CD4-positive, alpha-beta T cell (primary cell): ENCODE measurements around the gene THPO. TPM values are rescaled to one million over a fixed set of nuclear protein-coding genes. Genes with fewer than 3 reads are reported as not detected.
"Not testable (repeated sequence)": the region's sequence is repeated elsewhere in the genome, so short reads cannot be mapped to it uniquely, and the experiment has no call there.

Experiments
- ATAC-seq: fragments of 200-7000 bp; cut with Tn5 transposase; one replicate; pipeline ENCODE4 v1.10.0; 2022; ENCODE audit warnings: mild to moderate bottlenecking; ENCODE audit not compliant: poor library complexity
- CTCF ChIA-PET: fragments of 350-600 bp; sonication (Branson Sonifier 250); formaldehyde crosslinking; loops from one replicate; lab custom pipeline; 2021; ENCODE audit warnings: antibody characterized with exemption, inconsistent platforms; lab: Charles Lee
- POLR2A ChIA-PET: fragments of 350-600 bp; sonication (Branson Sonifier 250); formaldehyde crosslinking; loops from one replicate; lab custom pipeline; 2021; ENCODE audit warnings: antibody characterized with exemption, inconsistent platforms; lab: Charles Lee
- DNase-seq, 14 experiments: peaks; one replicate each; pipeline ENCODE4 v3.0.0-alpha.2; 2013 to 2020; ENCODE audit warnings: mixed read lengths in 2 of 14
- H3K27ac ChIP-seq, 2 donors: one replicate each; pipeline versions ENCODE4 v1.5.1 to v1.7.0; 2013; ENCODE audit warnings: low read length in 2 of 2, low read depth in 1 of 2, mild to moderate bottlenecking in 1 of 2
- H3K27me3 ChIP-seq, 2 experiments: 1 replicate in 1 of 2; 2 replicates in 1 of 2; pipeline versions ENCODE4 v1.6.1 to v1.7.0; 2013; ENCODE audit warnings: low read length in 2 of 2, control low read depth in 1 of 2, mild to moderate bottlenecking in 1 of 2, moderate library complexity in 1 of 2; ENCODE audit not compliant: insufficient read depth in 2 of 2, control insufficient read depth in 1 of 2
- H3K36me3 ChIP-seq: one replicate; pipeline ENCODE4 v1.6.1; 2013; ENCODE audit warnings: low read length, control low read depth; ENCODE audit not compliant: insufficient read depth
- H3K4me1 ChIP-seq: one replicate; pipeline ENCODE4 v1.6.1; 2013; ENCODE audit warnings: low read length, control low read depth; ENCODE audit not compliant: insufficient read depth
- H3K4me3 ChIP-seq: one replicate; pipeline ENCODE4 v1.5.1; 2013; ENCODE audit warnings: mild to moderate bottlenecking, low read length, moderate library complexity
- H3K9me3 ChIP-seq, 2 experiments: 1 replicate in 1 of 2; 2 replicates in 1 of 2; pipeline versions ENCODE4 v1.6.1 to v1.7.0; 2013; ENCODE audit warnings: low read length in 2 of 2, mild to moderate bottlenecking in 2 of 2, control low read depth in 1 of 2, moderate library complexity in 1 of 2; ENCODE audit not compliant: control insufficient read depth in 1 of 2, insufficient read depth in 1 of 2
- H3K27ac Mint-ChIP-seq: one replicate; pipeline ENCODE4 v1.8.0; 2020; ENCODE audit warnings: mixed read lengths
- H3K27me3 Mint-ChIP-seq: one replicate; pipeline ENCODE4 v1.8.0; 2021; ENCODE audit warnings: mixed read lengths
- H3K36me3 Mint-ChIP-seq: one replicate; pipeline ENCODE4 v1.8.0; 2021; ENCODE audit warnings: low read depth, mixed read lengths
- H3K4me1 Mint-ChIP-seq: one replicate; pipeline ENCODE4 v1.8.0; 2021; ENCODE audit warnings: low read depth, mixed read lengths
- H3K4me3 Mint-ChIP-seq: one replicate; pipeline ENCODE4 v1.8.0; 2020; ENCODE audit warnings: mild to moderate bottlenecking, mixed read lengths
- H3K9me3 Mint-ChIP-seq: one replicate; pipeline ENCODE4 v1.8.0; 2020; ENCODE audit warnings: mixed read lengths
- intact Hi-C, 2 experiments: fragments of 100-400 bp; cut with DNase I in 1 of 2; cut with micrococcal nuclease in 1 of 2; formaldehyde crosslinking; loops; one replicate each; pipeline versions ENCODE4 v1.15.1 to v1.9.0; 2023 to 2025; cut with DNase I, micrococcal nuclease
- total RNA-seq, 174 experiments: library from RNA in 2 of 174; stranded (reverse) in 2 of 174; gene quantifications; one replicate each; pipeline ENCODE4 v1.2.3 and lab custom pipeline; 2021 to 2026
- TF ChIP-seq, protein P1 (sequence below): fragments of 200-600 bp; IDR thresholded peaks from one replicate; pipeline ENCODE4 v1.8.0; 2022; ENCODE audit warnings: antibody characterized with exemption, mild to moderate bottlenecking

THPO gene
- total RNA-seq, 2 experiments from 2014 or later, result not detected

DNA sequence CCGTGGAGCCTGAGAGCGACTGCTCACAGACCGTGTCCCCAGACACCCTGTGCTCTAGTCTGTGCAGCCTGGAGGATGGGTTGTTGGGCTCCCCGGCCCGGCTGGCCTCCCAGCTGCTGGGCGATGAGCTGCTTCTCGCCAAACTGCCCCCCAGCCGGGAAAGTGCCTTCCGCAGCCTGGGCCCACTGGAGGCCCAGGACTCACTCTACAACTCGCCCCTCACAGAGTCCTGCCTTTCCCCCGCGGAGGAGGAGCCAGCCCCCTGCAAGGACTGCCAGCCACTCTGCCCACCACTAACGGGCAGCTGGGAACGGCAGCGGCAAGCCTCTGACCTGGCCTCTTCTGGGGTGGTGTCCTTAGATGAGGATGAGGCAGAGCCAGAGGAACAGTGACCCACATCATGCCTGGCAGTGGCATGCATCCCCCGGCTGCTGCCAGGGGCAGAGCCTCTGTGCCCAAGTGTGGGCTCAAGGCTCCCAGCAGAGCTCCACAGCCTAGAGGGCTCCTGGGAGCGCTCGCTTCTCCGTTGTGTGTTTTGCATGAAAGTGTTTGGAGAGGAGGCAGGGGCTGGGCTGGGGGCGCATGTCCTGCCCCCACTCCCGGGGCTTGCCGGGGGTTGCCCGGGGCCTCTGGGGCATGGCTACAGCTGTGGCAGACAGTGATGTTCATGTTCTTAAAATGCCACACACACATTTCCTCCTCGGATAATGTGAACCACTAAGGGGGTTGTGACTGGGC is 33.3 kb downstream of the THPO start:
- Mint-ChIP-seq H3K4me3 (no peak overlapping the region), H3K36me3 (peaks cover 22% of the 10 kb centered on the region), H3K27me3 (no peaks in the 10 kb centered on the region), H3K9me3 (no peaks in the 10 kb centered on the region), H3K4me1 (no peaks in the 10 kb centered on the region), H3K27ac (no peak overlapping the region)
- H3K27ac ChIP-seq, result no peak overlapping the region
- peaks cover 10% of the 10 kb centered on the region for H3K36me3 ChIP-seq
- H3K9me3 ChIP-seq, result no peaks in the 10 kb centered on the region
- ATAC-seq, result no peak
- H3K27me3 ChIP-seq, result no peaks in the 10 kb centered on the region
- ChIA-PET CTCF (no interaction called here), POLR2A (no interaction called here)
- H3K4me3 ChIP-seq, result no peak overlapping the region
- intact Hi-C loops, result no loop called here
- TF ChIP-seq, protein P1, sequence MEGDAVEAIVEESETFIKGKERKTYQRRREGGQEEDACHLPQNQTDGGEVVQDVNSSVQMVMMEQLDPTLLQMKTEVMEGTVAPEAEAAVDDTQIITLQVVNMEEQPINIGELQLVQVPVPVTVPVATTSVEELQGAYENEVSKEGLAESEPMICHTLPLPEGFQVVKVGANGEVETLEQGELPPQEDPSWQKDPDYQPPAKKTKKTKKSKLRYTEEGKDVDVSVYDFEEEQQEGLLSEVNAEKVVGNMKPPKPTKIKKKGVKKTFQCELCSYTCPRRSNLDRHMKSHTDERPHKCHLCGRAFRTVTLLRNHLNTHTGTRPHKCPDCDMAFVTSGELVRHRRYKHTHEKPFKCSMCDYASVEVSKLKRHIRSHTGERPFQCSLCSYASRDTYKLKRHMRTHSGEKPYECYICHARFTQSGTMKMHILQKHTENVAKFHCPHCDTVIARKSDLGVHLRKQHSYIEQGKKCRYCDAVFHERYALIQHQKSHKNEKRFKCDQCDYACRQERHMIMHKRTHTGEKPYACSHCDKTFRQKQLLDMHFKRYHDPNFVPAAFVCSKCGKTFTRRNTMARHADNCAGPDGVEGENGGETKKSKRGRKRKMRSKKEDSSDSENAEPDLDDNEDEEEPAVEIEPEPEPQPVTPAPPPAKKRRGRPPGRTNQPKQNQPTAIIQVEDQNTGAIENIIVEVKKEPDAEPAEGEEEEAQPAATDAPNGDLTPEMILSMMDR, result no peak
- no peak for DNase-seq
- no peaks in the 10 kb centered on the region for H3K4me1 ChIP-seq

DNA sequence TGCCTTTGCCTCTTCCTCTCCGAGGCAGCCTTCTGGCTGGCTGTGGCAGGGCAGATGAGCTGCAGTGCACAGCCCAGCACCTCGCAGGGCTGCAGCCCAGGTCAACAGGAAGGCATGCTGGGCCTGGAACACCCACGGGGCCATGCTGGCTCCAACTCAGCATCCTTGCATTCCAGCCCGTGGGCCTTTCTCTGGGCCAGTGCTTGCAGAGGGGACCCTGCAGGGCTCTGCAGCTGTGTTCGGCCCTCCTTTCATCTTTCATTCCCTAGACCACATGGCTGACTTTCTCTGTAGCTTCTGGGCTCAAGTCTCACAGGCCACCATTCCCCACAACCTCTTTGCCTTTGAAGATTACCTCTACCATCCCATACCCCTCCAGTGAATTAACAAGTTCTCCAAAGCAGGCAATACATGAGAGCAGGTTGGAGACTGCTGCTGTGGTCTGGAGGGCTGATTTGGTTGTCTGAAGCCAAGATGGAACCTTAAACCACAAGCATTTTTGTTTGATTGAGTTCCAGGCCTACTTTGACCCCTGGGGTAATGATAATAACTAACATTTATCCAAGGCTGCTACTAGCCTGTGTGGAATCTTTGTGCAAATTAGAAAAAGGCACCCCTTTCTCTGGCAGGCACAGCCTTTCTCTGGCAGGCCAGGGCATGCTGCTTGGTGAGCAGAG is 34.7 kb downstream of the THPO start:
- H3K27me3 ChIP-seq, result no peaks in the 10 kb centered on the region
- Mint-ChIP-seq H3K4me1 (peaks cover 6% of the 10 kb centered on the region), H3K27me3 (no peaks in the 10 kb centered on the region), H3K27ac (no peak overlapping the region), H3K4me3 (no peak overlapping the region), H3K9me3 (no peaks in the 10 kb centered on the region), H3K36me3 (peaks cover 22% of the 10 kb centered on the region)
- DNase-seq (no peak), ATAC-seq (no peak)
- CTCF ChIA-PET, result no interaction called here
- H3K9me3 ChIP-seq, result no peaks in the 10 kb centered on the region
- H3K4me3 ChIP-seq, result no peak overlapping the region
- intact Hi-C loops, result no loop called here
- H3K4me1 ChIP-seq, result peaks cover 6% of the 10 kb centered on the region
- TF ChIP-seq, protein P1, result no peak
- H3K27ac ChIP-seq, result no peak overlapping the region
- POLR2A ChIA-PET, result no interaction called here
- H3K36me3 ChIP-seq, result peaks cover 10% of the 10 kb centered on the region

DNA sequence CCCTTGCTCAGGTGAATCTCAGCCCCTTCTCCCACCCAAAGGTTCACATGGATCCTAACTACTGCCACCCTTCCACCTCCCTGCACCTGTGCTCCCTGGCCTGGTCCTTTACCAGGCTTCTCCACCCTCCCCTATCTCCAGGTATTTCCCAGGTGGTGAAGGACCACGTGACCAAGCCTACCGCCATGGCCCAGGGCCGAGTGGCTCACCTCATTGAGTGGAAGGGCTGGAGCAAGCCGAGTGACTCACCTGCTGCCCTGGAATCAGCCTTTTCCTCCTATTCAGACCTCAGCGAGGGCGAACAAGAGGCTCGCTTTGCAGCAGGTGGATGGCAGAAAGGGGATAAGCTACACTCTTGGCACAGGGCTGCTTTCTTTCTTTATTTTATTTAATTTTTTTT is 36.1 kb downstream of the THPO start:
- H3K27me3 ChIP-seq, result no peaks in the 10 kb centered on the region
- H3K9me3 ChIP-seq, result no peaks in the 10 kb centered on the region
- H3K4me3 Mint-ChIP-seq, result no peak overlapping the region
- no peak overlapping the region for H3K27ac Mint-ChIP-seq
- no peaks in the 10 kb centered on the region for H3K9me3 Mint-ChIP-seq
- H3K4me1 ChIP-seq, result peaks cover 18% of the 10 kb centered on the region
- no peak overlapping the region for H3K4me3 ChIP-seq
- no peak for DNase-seq
- ChIA-PET POLR2A (no interaction called here), CTCF (no interaction called here)
- TF ChIP-seq, protein P1, result no peak
- H3K27me3 Mint-ChIP-seq, result no peaks in the 10 kb centered on the region
- peaks cover 19% of the 10 kb centered on the region for H3K4me1 Mint-ChIP-seq
- no peak overlapping the region for H3K27ac ChIP-seq
- ATAC-seq, result no peak
- peaks cover 22% of the 10 kb centered on the region for H3K36me3 Mint-ChIP-seq
- H3K36me3 ChIP-seq, result peaks cover 10% of the 10 kb centered on the region
- intact Hi-C loops, result no loop called here

DNA sequence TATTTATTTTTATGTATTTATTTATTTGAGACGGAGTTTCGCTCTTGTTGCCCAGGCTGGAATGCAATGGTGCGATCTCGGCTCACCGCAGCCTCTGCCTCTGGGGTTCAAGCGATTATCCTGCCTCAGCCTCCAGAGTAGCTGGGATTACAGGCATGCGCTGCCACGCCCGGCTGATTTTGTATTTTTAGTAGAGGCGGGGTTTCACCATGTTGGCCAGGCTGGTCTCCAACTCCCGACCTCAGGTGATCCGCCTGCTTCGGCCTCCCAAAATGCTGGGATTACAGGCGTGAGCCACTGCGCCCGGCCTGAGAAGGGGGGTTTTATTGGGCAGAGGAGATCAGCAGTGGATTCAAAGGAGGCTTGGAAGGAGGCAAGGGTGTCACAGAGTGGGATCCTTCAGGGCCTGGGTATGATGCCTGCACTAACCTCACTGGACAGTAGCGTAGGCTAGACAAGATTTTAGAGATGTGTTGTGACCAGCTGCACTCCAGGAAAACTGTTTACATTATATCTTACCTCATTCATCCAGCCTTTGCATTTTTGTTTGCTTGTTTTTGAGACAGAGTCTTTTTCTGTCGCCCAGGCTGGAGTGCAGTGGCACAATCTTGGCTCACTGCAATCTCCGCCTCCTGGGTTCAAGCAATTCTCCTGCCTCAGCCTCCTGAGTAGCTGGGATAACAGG is 38.4 kb downstream of the THPO start:
- H3K27ac Mint-ChIP-seq, CTCF ChIA-PET, H3K9me3 ChIP-seq, H3K4me3 ChIP-seq, ATAC-seq, H3K27me3 ChIP-seq, DNase-seq, H3K9me3 Mint-ChIP-seq, H3K27ac ChIP-seq, intact Hi-C loops, H3K4me3 Mint-ChIP-seq, H3K27me3 Mint-ChIP-seq: not testable (repeated sequence)
- Mint-ChIP-seq H3K36me3 (peaks cover 24% of the 10 kb centered on the region), H3K4me1 (peaks cover 30% of the 10 kb centered on the region)
- POLR2A ChIA-PET, result interaction anchor here (1.9 kb wide), 1 partner anchor 22 kb away, joined by 6 read pairs; the partner anchor contains the start of genes CLCN2 and POLR2H
- peaks cover 38% of the 10 kb centered on the region for H3K4me1 ChIP-seq
- peaks cover 18% of the 10 kb centered on the region for H3K36me3 ChIP-seq
